ENCODE measurements around the gene CUEDC1. TPM values are rescaled to one million over a fixed set of nuclear protein-coding genes. Genes with fewer than 3 reads are reported as not detected.

The CUEDC1 gene
- total and polyA plus RNA-seq, 2 of the 13 experiments (the other 11 are each of a cell fraction or from before 2014, with no cell fraction given) = 7.4 to 12.9 TPM

DNA sequence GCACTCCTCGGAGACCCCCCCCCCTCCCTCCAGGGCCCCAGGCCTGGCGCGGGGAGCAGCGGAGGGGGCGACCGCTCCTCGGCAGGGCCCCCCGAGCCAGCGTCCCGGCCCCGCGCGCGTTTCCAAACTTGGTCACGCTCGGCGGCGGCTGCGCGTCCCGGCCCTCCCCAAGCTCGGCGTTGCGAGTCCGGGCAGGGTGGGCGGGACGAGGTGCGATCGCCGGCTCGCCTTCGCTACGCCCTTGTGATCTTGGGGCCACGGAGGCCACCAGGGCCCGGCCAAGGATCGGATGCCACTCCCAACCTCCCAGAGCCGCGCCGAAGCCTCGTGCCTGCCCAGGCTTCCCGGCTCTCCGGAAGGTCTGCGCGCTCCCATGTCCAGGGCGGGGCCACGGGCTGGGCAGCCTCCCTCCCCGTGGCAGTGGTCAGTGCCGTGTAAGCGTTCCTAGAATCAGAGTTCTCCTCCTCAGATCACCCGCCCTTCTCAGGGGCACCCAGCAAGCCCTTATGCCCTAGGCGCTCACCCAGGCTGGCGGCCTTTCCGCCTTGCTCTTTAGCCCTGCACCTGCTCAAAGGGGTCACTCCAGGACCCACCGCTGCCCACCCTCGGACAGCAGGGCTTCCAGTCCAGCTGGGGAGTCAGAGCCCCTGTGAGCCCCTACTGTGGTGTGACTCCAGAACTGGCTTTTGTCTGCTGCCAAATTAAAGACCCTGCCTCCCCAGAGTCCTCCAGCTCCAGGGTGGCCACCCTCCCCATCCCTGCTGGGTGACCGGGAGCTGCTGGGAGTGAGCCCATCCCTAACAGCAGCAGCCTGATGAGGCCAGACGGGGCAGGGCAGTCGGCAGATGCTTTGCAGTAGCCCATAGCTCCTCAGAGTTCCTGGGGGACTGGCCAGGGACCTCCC is 93.2 kb downstream of the CUEDC1 start (continued):
- TF ChIP-seq ZNF704 (CRISPR knock-in tag; IDR thresholded peaks at IDR 0.05; ENCODE audit: borderline replicate concordance) = peak; percentile 50
- no peak; the same call in 1 of the 2 replicates for TF ChIP-seq ZNF234 (CRISPR knock-in tag; conservative IDR thresholded peaks at IDR 0.05)
- TF ChIP-seq FOXM1 (CRISPR knock-in tag; IDR thresholded peaks at IDR 0.05) = peak; percentile 87; the same call in 1 of the 2 replicates
- TF ChIP-seq ZSCAN31 (CRISPR knock-in tag; IDR thresholded peaks at IDR 0.05; ENCODE audit: low read depth) = peak; percentile 20
- TF ChIP-seq ZFP62 (CRISPR knock-in tag; IDR thresholded peaks at IDR 0.05) = peak; percentile 74; the same call in 1 of the 2 replicates
- TF ChIP-seq ZNF776 (CRISPR knock-in tag; IDR thresholded peaks at IDR 0.05) = peak; percentile 73
- peak; percentile 78 for TF ChIP-seq CHD4 (IDR thresholded peaks at IDR 0.05; ENCODE audit: borderline replicate concordance, low read length)
- no peak for TF ChIP-seq NFE2L2 (IDR thresholded peaks at IDR 0.05; ENCODE audit: low read length)
- TF ChIP-seq ZNF773 (CRISPR knock-in tag; IDR thresholded peaks at IDR 0.05; ENCODE audit: borderline replicate concordance) = peak; percentile 83; the same call in 1 of the 2 replicates
- no peak for TF ChIP-seq FOXK2 (IDR thresholded peaks at IDR 0.05)
- TF ChIP-seq MIER2 (CRISPR knock-in tag; IDR thresholded peaks at IDR 0.05) = no peak
- 0 out of 2 replicates have a peak, but pooled peaks have one; percentile 40 for TF ChIP-seq TBP (CRISPR knock-in tag; IDR thresholded peaks at IDR 0.05)
- TF ChIP-seq PHF8 (CRISPR knock-in tag; IDR thresholded peaks at IDR 0.05) = peak; percentile 76
- TF ChIP-seq SAFB2 (CRISPR knock-in tag; IDR thresholded peaks at IDR 0.05; ENCODE audit: borderline replicate concordance, low read depth) = peak; percentile 98
- no peak for TF ChIP-seq SMARCE1 (IDR thresholded peaks at IDR 0.05; ENCODE audit: borderline replicate concordance)
- TF ChIP-seq BRD4 (CRISPR knock-in tag; IDR thresholded peaks at IDR 0.05) = peak; percentile 99
- peak; percentile 94 for TF ChIP-seq ZNF232 (CRISPR knock-in tag; IDR thresholded peaks at IDR 0.05; ENCODE audit: borderline replicate concordance)
- no peak for TF ChIP-seq RORA (CRISPR knock-in tag; IDR thresholded peaks at IDR 0.05)
- TF ChIP-seq RERE (CRISPR knock-in tag; IDR thresholded peaks at IDR 0.05; ENCODE audit: low read depth) = 0 out of 2 replicates have a peak, but pooled peaks have one; percentile 16
- peak; percentile 77; the same call in 1 of the 2 replicates for TF ChIP-seq ZNF605 (CRISPR knock-in tag; IDR thresholded peaks at IDR 0.05)
- TF ChIP-seq ZNF414 (CRISPR knock-in tag; IDR thresholded peaks at IDR 0.05) = peak; percentile 86; the same call in 1 of the 2 replicates
- TF ChIP-seq ZNF749 (CRISPR knock-in tag; IDR thresholded peaks at IDR 0.05; ENCODE audit: borderline replicate concordance) = no peak; the same call in none of the 2 replicates
- peak; percentile 80 for TF ChIP-seq ZC3H13 (CRISPR knock-in tag; IDR thresholded peaks at IDR 0.05)

Data from HepG2 (cell line).